Measurements from ENCODE around the gene TBK1.

- TF ChIP-seq CTCF (IDR thresholded peaks at IDR 0.05) = no peak
- no peak for TF ChIP-seq POLR2AphosphoS5 (IDR thresholded peaks at IDR 0.05)
- TF ChIP-seq POLR2A (IDR thresholded peaks at IDR 0.05) = no peak
- TF ChIP-seq EP300 (IDR thresholded peaks at IDR 0.05) = no peak
Measured at GRCh38 chr12:64538121-64538520, 86.2 kb downstream of the TBK1 start.
